GM12878 (cell line): ENCODE results near the gene GPBP1. TPM values are rescaled to one million over a fixed set of nuclear protein-coding genes. Genes with fewer than 3 reads are reported as not detected.
"Not testable (repeated sequence)": the region's sequence is repeated elsewhere in the genome, so short reads cannot be mapped to it uniquely, and the experiment has no call there.

Experiments used
- ATAC-seq: fragments of 200-7000 bp; cut with Tn5 transposase; 3 replicates; pipeline ENCODE4 v1.9.1; 2020; ENCODE audit warnings: mild to moderate bottlenecking, moderate library complexity
- BruUV-seq: library from RNA; stranded (reverse); fragments of 400-500 nt; replicated peaks from 2 replicates; lab custom pipeline; 2021; lab: Mats Ljungman, UMichigan
- CTCF ChIA-PET: fragments of 300-600 bp; sonication (Branson Sonifier 250); formaldehyde crosslinking; extraction: SDS; loops from one replicate; lab custom pipeline; 2021; ENCODE audit warnings: inconsistent platforms; lab: Yijun Ruan, JAX
- POLR2A ChIA-PET: fragments of 350-600 bp; formaldehyde crosslinking; extraction: SDS; loops from one replicate; lab custom pipeline; 2021; ENCODE audit warnings: inconsistent platforms; lab: Charles Lee
- RAD21 ChIA-PET: fragments of 300-600 bp; sonication (Branson Sonifier 250); formaldehyde crosslinking; loops from one replicate; lab custom pipeline; 2023; ENCODE audit warnings: antibody characterized with exemption; ENCODE audit not compliant: unreplicated experiment; lab: Charles Lee
- SMC1A ChIA-PET: fragments of 300-600 bp; sonication (Branson Sonifier 250); formaldehyde crosslinking; loops from one replicate; lab custom pipeline; 2023; ENCODE audit not compliant: unreplicated experiment, uncharacterized antibody; lab: Charles Lee
- DNase-seq: peaks from one replicate; pipeline ENCODE4 v3.0.0-alpha.2; 2011; ENCODE audit warnings: low read depth, low spot score
- FAIRE-seq: peaks from 3 replicates; lab custom pipeline; 2011; peaks lifted over from hg19 to GRCh38; lab: Jason Lieb, UNC
- H2AFZ ChIP-seq: 2 replicates; pipeline ENCODE4 v1.6.0; 2011; ENCODE audit warnings: low read depth, low read length, control low read depth; ENCODE audit not compliant: control insufficient read depth
- H3K27ac ChIP-seq: 2 replicates; pipeline ENCODE4 v1.5.1; 2011; ENCODE audit warnings: control low read depth; ENCODE audit not compliant: control insufficient read depth, insufficient read depth
- H3K27me3 ChIP-seq, 2 experiments: replicated peaks in 1 of 2; 2 replicates each; pipeline versions ENCODE4 v1.6.0 to v1.6.1; 2011; ENCODE audit warnings: low read length in 1 of 2; ENCODE audit not compliant: control insufficient read depth in 2 of 2, insufficient read depth in 2 of 2
- H3K36me3 ChIP-seq, 2 experiments: 2 replicates each; pipeline ENCODE4 v1.5.1; 2011; ENCODE audit warnings: low read length in 1 of 2; ENCODE audit not compliant: control insufficient read depth in 2 of 2, insufficient read depth in 2 of 2
- H3K4me1 ChIP-seq: 2 replicates; pipeline ENCODE4 v1.6.1; 2011; ENCODE audit warnings: mild to moderate bottlenecking, low read length, moderate library complexity, mixed read lengths; ENCODE audit not compliant: control insufficient read depth, insufficient read depth
- H3K4me2 ChIP-seq: 2 replicates; pipeline ENCODE4 v1.6.0; 2011; ENCODE audit warnings: control low read depth; ENCODE audit not compliant: control insufficient read depth, insufficient read depth
- H3K4me3 ChIP-seq: fragments of 200-600 bp; sonication (generic); 2 replicates; pipeline ENCODE4 v1.5.1; 2016
- H3K79me2 ChIP-seq: 2 replicates; pipeline ENCODE4 v1.6.0; 2011; ENCODE audit warnings: low read length; ENCODE audit not compliant: control insufficient read depth, insufficient read depth
- H3K9ac ChIP-seq: 2 replicates; pipeline ENCODE4 v1.8.0; 2011; ENCODE audit warnings: low read length, control low read depth, mixed read lengths; ENCODE audit not compliant: control insufficient read depth, insufficient read depth
- H3K9me3 ChIP-seq: replicated peaks from 3 replicates; pipeline ENCODE4 v1.5.1; 2011; ENCODE audit warnings: mild to moderate bottlenecking, low read length; ENCODE audit not compliant: control insufficient read depth, insufficient read depth
- H4K20me1 ChIP-seq: 2 replicates; pipeline ENCODE4 v1.6.0; 2011; ENCODE audit not compliant: control insufficient read depth, insufficient read depth
- ESRRA ChIP-seq: IDR thresholded peaks from 2 replicates; pipeline ENCODE4 v1.6.1; 2012; ENCODE audit warnings: mild to moderate bottlenecking, low read length, improper control_type of control experiment
- JUNB ChIP-seq: IDR thresholded peaks from 2 replicates; pipeline ENCODE4 v1.6.1; 2016; ENCODE audit warnings: antibody characterized with exemption, mild to moderate bottlenecking
- MTA3 ChIP-seq: IDR thresholded peaks from 2 replicates; pipeline ENCODE4 v1.6.1; 2012; ENCODE audit warnings: low read length, inconsistent platforms, borderline replicate concordance
- NRF1 ChIP-seq: conservative IDR thresholded peaks from 2 replicates; pipeline ENCODE4 v1.6.1; 2011; ENCODE audit warnings: mild to moderate bottlenecking, low read depth, low read length, improper control_type of control experiment
- WGBS: methylation state at CpG from one replicate; pipeline ENCODE4 v1.1.6; 2016; ENCODE audit warnings: low lambda C conversion rate; ENCODE audit not compliant: insufficient replicate concordance, insufficient coverage; ENCODE audit errors: missing lambda C conversion rate; 5-methylcytosine and 5-hydroxymethylcytosine counted together
- in situ Hi-C: fragments of 300-500 bp; cut with MboI; formaldehyde crosslinking; loops from 9 replicates; pipeline ENCODE4 v1.14.3; 2018; ENCODE audit warnings: mixed read lengths
- intact Hi-C: fragments of 100-400 bp; cut with micrococcal nuclease; formaldehyde crosslinking; loops from one replicate; pipeline ENCODE4 v1.14.2; 2022; ENCODE audit not compliant: unreplicated experiment
- polyA plus RNA-seq, 11 experiments: library from polyadenylated mRNA; depleted of rRNA in 4 of 11; unstranded in 6 of 11; stranded (reverse) in 5 of 11; fragments of >200 nt; fragmentation: Nextera tagmentation in 4 of 11; fragmentation: Illumina TruSeq in 1 of 11; extraction: Ambion mirVana in 4 of 11; extraction: Trizol in 1 of 11; gene quantifications; 1 replicate in 1 of 11; 2 replicates in 10 of 11; pipeline versions ENCODE4 v1.2.1 to v1.2.3, GENCODE V29; 2011 to 2016; ENCODE audit warnings: inconsistent platforms in 2 of 11, missing spikeins in 2 of 11, low read depth in 1 of 11
- total RNA-seq, 4 experiments: library from RNA; depleted of rRNA in 3 of 4; stranded (reverse); fragments of >200 nt in 3 of 4; fragmentation: Illumina TruSeq in 1 of 4; extraction: Trizol in 1 of 4; gene quantifications; 2 replicates each; pipeline versions ENCODE4 v1.2.1 to v1.2.3, GENCODE V29; 2013 to 2021
- TF ChIP-seq, protein P1 (sequence below), 3 experiments: IDR thresholded peaks in 2 of 3; conservative IDR thresholded peaks in 1 of 3; 2 replicates each; pipeline ENCODE4 v1.5.1; 2011; ENCODE audit warnings: low read depth in 3 of 3, low read length in 3 of 3, mild to moderate bottlenecking in 3 of 3, control low read depth in 2 of 3, moderate library complexity in 2 of 3, inconsistent platforms in 1 of 3, mixed read lengths in 1 of 3; ENCODE audit not compliant: control insufficient read depth in 2 of 3, insufficient read depth in 1 of 3; ENCODE audit errors: extremely low read depth in 1 of 3
- TF ChIP-seq, protein P2 (sequence below): fragments of 450-650 bp; IDR thresholded peaks from 2 replicates; pipeline ENCODE4 v1.6.1; 2017; ENCODE audit warnings: mild to moderate bottlenecking
- TF ChIP-seq, protein P3 (sequence below): fragments of 450-650 bp; formaldehyde crosslinking; IDR thresholded peaks from 2 replicates; pipeline ENCODE4 v1.5.0; 2022; ENCODE audit warnings: mild to moderate bottlenecking, missing genetic modification characterization
- TF ChIP-seq, protein P4 (sequence below): IDR thresholded peaks from 2 replicates; pipeline ENCODE4 v1.6.1; 2011; ENCODE audit warnings: low read depth, mild to moderate bottlenecking, low read length, moderate library complexity, borderline replicate concordance; ENCODE audit errors: extremely low read depth

GPBP1 gene
- total and polyA plus RNA-seq, 10 of the 15 experiments (the other 5 are each of a cell fraction or from before 2014, with no cell fraction given) = 27.0 to 96.2 (median 55.4) TPM

DNA sequence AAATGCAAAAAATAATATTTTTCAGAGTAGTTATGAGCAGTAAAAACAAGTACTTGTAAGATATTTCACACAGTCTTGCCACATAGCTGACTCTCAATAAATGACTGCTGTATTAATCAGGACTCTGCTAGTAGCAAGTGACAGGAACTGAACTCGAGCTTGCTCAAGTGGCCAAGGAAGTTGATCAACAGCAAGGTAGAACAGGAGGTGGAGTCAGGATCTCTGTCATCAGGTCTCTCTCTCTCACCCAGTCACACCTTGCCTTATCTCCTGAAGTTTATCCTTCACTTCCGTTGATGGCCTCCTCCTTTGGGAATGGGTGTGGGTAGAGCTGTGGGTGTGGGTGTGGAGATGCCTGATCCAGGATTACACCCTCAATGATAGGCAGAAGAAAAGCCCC lies 107.0 kb downstream of the GPBP1 start:
- ChIA-PET RAD21 (no interaction called here), SMC1A (interaction anchor here (0.7 kb wide), 1 partner anchor 228 kb away, joined by 3 read pairs; no protein-coding TSS in a partner anchor), POLR2A (no interaction called here), CTCF (interaction anchor here (1.0 kb wide), 1 partner anchor 17 kb away, joined by 4 read pairs; no protein-coding TSS in a partner anchor)
- H3K9ac ChIP-seq = no peak overlapping the region
- no peaks in the 10 kb centered on the region; the same call in 2 of the 3 replicates for H3K9me3 ChIP-seq
- FAIRE-seq (no peak), DNase-seq (no peak), ATAC-seq (no peak)
- no peak overlapping the region for H3K4me2 ChIP-seq
- BruUV-seq = no TSS peak
- in situ Hi-C loops = no loop called here
- no peaks in the 10 kb centered on the region for H3K36me3 ChIP-seq
- H3K4me1 ChIP-seq = no peaks in the 10 kb centered on the region
- H3K27me3 ChIP-seq = no peaks in the 10 kb centered on the region
- H2AFZ ChIP-seq = no peak overlapping the region
- no peak overlapping the region for H3K27ac ChIP-seq
- intact Hi-C loops = no loop called here
- no peaks in the 10 kb centered on the region for H4K20me1 ChIP-seq
- WGBS = 29% methylated on average over 2 of the region's 2 CpGs
- no peak overlapping the region for H3K4me3 ChIP-seq
- no peaks in the 10 kb centered on the region for H3K79me2 ChIP-seq
- TF ChIP-seq, protein P1, sequence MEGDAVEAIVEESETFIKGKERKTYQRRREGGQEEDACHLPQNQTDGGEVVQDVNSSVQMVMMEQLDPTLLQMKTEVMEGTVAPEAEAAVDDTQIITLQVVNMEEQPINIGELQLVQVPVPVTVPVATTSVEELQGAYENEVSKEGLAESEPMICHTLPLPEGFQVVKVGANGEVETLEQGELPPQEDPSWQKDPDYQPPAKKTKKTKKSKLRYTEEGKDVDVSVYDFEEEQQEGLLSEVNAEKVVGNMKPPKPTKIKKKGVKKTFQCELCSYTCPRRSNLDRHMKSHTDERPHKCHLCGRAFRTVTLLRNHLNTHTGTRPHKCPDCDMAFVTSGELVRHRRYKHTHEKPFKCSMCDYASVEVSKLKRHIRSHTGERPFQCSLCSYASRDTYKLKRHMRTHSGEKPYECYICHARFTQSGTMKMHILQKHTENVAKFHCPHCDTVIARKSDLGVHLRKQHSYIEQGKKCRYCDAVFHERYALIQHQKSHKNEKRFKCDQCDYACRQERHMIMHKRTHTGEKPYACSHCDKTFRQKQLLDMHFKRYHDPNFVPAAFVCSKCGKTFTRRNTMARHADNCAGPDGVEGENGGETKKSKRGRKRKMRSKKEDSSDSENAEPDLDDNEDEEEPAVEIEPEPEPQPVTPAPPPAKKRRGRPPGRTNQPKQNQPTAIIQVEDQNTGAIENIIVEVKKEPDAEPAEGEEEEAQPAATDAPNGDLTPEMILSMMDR (IDR thresholded peaks at IDR 0.05 in 2 of 3, conservative IDR thresholded peaks at IDR 0.05 in 1 of 3; ENCODE audit: control insufficient read depth in 2 of 3, extremely low read depth in 1 of 3, insufficient read depth in 1 of 3, low read depth in 3 of 3, low read length in 3 of 3) = no peak
- TF ChIP-seq, protein P2, sequence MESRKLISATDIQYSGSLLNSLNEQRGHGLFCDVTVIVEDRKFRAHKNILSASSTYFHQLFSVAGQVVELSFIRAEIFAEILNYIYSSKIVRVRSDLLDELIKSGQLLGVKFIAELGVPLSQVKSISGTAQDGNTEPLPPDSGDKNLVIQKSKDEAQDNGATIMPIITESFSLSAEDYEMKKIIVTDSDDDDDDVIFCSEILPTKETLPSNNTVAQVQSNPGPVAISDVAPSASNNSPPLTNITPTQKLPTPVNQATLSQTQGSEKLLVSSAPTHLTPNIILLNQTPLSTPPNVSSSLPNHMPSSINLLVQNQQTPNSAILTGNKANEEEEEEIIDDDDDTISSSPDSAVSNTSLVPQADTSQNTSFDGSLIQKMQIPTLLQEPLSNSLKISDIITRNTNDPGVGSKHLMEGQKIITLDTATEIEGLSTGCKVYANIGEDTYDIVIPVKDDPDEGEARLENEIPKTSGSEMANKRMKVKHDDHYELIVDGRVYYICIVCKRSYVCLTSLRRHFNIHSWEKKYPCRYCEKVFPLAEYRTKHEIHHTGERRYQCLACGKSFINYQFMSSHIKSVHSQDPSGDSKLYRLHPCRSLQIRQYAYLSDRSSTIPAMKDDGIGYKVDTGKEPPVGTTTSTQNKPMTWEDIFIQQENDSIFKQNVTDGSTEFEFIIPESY = no peak
- TF ChIP-seq NRF1 (no peak), JUNB (no peak), ESRRA (no peak), MTA3 (no peak)
- TF ChIP-seq, protein P3, sequence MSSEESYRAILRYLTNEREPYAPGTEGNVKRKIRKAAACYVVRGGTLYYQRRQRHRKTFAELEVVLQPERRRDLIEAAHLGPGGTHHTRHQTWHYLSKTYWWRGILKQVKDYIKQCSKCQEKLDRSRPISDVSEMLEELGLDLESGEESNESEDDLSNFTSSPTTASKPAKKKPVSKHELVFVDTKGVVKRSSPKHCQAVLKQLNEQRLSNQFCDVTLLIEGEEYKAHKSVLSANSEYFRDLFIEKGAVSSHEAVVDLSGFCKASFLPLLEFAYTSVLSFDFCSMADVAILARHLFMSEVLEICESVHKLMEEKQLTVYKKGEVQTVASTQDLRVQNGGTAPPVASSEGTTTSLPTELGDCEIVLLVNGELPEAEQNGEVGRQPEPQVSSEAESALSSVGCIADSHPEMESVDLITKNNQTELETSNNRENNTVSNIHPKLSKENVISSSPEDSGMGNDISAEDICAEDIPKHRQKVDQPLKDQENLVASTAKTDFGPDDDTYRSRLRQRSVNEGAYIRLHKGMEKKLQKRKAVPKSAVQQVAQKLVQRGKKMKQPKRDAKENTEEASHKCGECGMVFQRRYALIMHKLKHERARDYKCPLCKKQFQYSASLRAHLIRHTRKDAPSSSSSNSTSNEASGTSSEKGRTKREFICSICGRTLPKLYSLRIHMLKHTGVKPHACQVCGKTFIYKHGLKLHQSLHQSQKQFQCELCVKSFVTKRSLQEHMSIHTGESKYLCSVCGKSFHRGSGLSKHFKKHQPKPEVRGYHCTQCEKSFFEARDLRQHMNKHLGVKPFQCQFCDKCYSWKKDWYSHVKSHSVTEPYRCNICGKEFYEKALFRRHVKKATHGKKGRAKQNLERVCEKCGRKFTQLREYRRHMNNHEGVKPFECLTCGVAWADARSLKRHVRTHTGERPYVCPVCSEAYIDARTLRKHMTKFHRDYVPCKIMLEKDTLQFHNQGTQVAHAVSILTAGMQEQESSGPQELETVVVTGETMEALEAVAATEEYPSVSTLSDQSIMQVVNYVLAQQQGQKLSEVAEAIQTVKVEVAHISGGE (CRISPR knock-in tag) = no peak
- TF ChIP-seq, protein P4, sequence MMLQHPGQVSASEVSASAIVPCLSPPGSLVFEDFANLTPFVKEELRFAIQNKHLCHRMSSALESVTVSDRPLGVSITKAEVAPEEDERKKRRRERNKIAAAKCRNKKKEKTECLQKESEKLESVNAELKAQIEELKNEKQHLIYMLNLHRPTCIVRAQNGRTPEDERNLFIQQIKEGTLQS = no peak

- H2AFZ ChIP-seq, H3K36me3 ChIP-seq, H3K27ac ChIP-seq, POLR2A ChIA-PET, SMC1A ChIA-PET, H3K79me2 ChIP-seq, H3K9me3 ChIP-seq, H3K27me3 ChIP-seq, H4K20me1 ChIP-seq, H3K9ac ChIP-seq, DNase-seq, in situ Hi-C loops, ATAC-seq, H3K4me2 ChIP-seq, FAIRE-seq, H3K4me3 ChIP-seq, RAD21 ChIA-PET, H3K4me1 ChIP-seq, BruUV-seq, intact Hi-C loops: not testable (repeated sequence)
- CTCF ChIA-PET = interaction anchor here (1.2 to 1.4 kb wide), 2 partner anchors 9 to 13 kb away, joined by 3 to 4 read pairs; no protein-coding TSS in a partner anchor
- 58% methylated on average over 5 of the region's 5 CpGs for WGBS
Observed at GRCh38 chr5:57285084-57285483, 111.2 kb downstream of the GPBP1 start.
